Stimulated activated effector memory CD8-positive, alpha-beta T cell treated with anti-CD3 and anti-CD28 coated beads, Interleukin-12 subunit alpha, Interleukin-12 subunit beta, amount 100 ng/mL, for 72 hours (primary cell): ENCODE measurements around the gene SLC9A9.
A peak's percentile ranks its signal among the peaks of the same experiment; 100 is the strongest.

Source experiments
- ATAC-seq: fragments of 150-1000 bp; cut with Tn5 transposase; 2 replicates; pipeline ENCODE4 v1.10.0; 2021
- DNase-seq, 2 donors: peaks; one replicate each; pipeline ENCODE4 v3.0.0; 2021 to 2022; ENCODE audit warnings: low spot score in 2 of 2
- H3K27ac Mint-ChIP-seq: one replicate; pipeline ENCODE4 v1.8.0; 2022; ENCODE audit warnings: mild to moderate bottlenecking, mixed read lengths
- H3K36me3 Mint-ChIP-seq: one replicate; pipeline ENCODE4 v1.8.0; 2022; ENCODE audit warnings: mild to moderate bottlenecking, mixed read lengths
- H3K4me1 Mint-ChIP-seq: one replicate; pipeline ENCODE4 v1.8.0; 2022; ENCODE audit warnings: mixed read lengths
- H3K4me3 Mint-ChIP-seq: one replicate; pipeline ENCODE4 v1.8.0; 2022; ENCODE audit warnings: mild to moderate bottlenecking, mixed read lengths
- H3K9me3 Mint-ChIP-seq: one replicate; pipeline ENCODE4 v1.8.0; 2022; ENCODE audit warnings: mixed read lengths

Gene SLC9A9

GRCh38 chr3:143674100-143674968 lies 173.9 kb downstream of the SLC9A9 start:
- Mint-ChIP-seq H3K4me1 (peaks cover 8% of the 10 kb centered on the region), H3K4me3 (peak overlapping the region; percentile 19), H3K27ac (no peak overlapping the region), H3K9me3 (no peaks in the 10 kb centered on the region), H3K36me3 (no peaks in the 10 kb centered on the region)
- ATAC-seq (peak; percentile 88), DNase-seq (peak; percentile 76 to 88)

- ATAC-seq = no peak
- no peak for DNase-seq
- Mint-ChIP-seq H3K4me3 (no peak overlapping the region), H3K27ac (no peak overlapping the region), H3K9me3 (no peaks in the 10 kb centered on the region), H3K36me3 (no peaks in the 10 kb centered on the region), H3K4me1 (peaks cover 8% of the 10 kb centered on the region)
These were observed 175.7 kb downstream of the SLC9A9 start for GRCh38 chr3:143672396-143673165.

- Mint-ChIP-seq H3K4me1 (peaks cover 8% of the 10 kb centered on the region), H3K36me3 (no peaks in the 10 kb centered on the region), H3K9me3 (no peaks in the 10 kb centered on the region), H3K27ac (no peak overlapping the region), H3K4me3 (no peak overlapping the region)
- ATAC-seq (no peak), DNase-seq (no peak)
These were observed 176.6 kb downstream of the SLC9A9 start for GRCh38 chr3:143671626-143672025.

GRCh38 chr3:143668924-143669790 lies 179.1 kb downstream of the SLC9A9 start:
- H3K9me3 Mint-ChIP-seq = no peaks in the 10 kb centered on the region
- H3K27ac Mint-ChIP-seq = no peak overlapping the region
- no peak for DNase-seq
- H3K4me1 Mint-ChIP-seq = peaks cover 2% of the 10 kb centered on the region
- no peaks in the 10 kb centered on the region for H3K36me3 Mint-ChIP-seq
- ATAC-seq = peak; percentile 44
- H3K4me3 Mint-ChIP-seq = no peak overlapping the region

- H3K4me3 Mint-ChIP-seq = no peak overlapping the region
- H3K4me1 Mint-ChIP-seq = no peaks in the 10 kb centered on the region
- no peak overlapping the region for H3K27ac Mint-ChIP-seq
These were observed 179.9 kb downstream of the SLC9A9 start for GRCh38 chr3:143668385-143668784.

GRCh38 chr3:143661677-143662076 lies 186.6 kb downstream of the SLC9A9 start:
- DNase-seq (no peak), ATAC-seq (no peak)
- H3K9me3 Mint-ChIP-seq = no peaks in the 10 kb centered on the region
- no peaks in the 10 kb centered on the region for H3K36me3 Mint-ChIP-seq
- no peaks in the 10 kb centered on the region for H3K4me1 Mint-ChIP-seq
- H3K4me3 Mint-ChIP-seq = no peak overlapping the region
- H3K27ac Mint-ChIP-seq = no peak overlapping the region

More at GRCh38 chr3:143668385-143668784, 179.9 kb downstream of the SLC9A9 start:
- Mint-ChIP-seq H3K9me3 (no peaks in the 10 kb centered on the region), H3K36me3 (no peaks in the 10 kb centered on the region)
- DNase-seq (no peak), ATAC-seq (no peak)

- no peak overlapping the region for H3K4me3 Mint-ChIP-seq
- no peak for DNase-seq
- no peaks in the 10 kb centered on the region for H3K36me3 Mint-ChIP-seq
- no peaks in the 10 kb centered on the region for H3K9me3 Mint-ChIP-seq
- H3K27ac Mint-ChIP-seq = no peak overlapping the region
- ATAC-seq = no peak
- no peaks in the 10 kb centered on the region for H3K4me1 Mint-ChIP-seq
These were observed 189.4 kb downstream of the SLC9A9 start for GRCh38 chr3:143658861-143659260.

- ATAC-seq (no peak), DNase-seq (no peak)
- Mint-ChIP-seq H3K4me1 (no peaks in the 10 kb centered on the region), H3K9me3 (no peaks in the 10 kb centered on the region), H3K4me3 (no peak overlapping the region), H3K36me3 (no peaks in the 10 kb centered on the region), H3K27ac (no peak overlapping the region)
These were observed 190.2 kb downstream of the SLC9A9 start for GRCh38 chr3:143658116-143658515.

GRCh38 chr3:143657391-143657790 lies 190.9 kb downstream of the SLC9A9 start:
- no peaks in the 10 kb centered on the region for H3K36me3 Mint-ChIP-seq
- H3K4me1 Mint-ChIP-seq = no peaks in the 10 kb centered on the region
- no peak overlapping the region for H3K4me3 Mint-ChIP-seq
- H3K27ac Mint-ChIP-seq = no peak overlapping the region
- DNase-seq (no peak), ATAC-seq (no peak)
- no peaks in the 10 kb centered on the region for H3K9me3 Mint-ChIP-seq

- H3K9me3 Mint-ChIP-seq = no peaks in the 10 kb centered on the region
- DNase-seq = no peak
- H3K27ac Mint-ChIP-seq = no peak overlapping the region
- no peak for ATAC-seq
- H3K36me3 Mint-ChIP-seq = no peaks in the 10 kb centered on the region
- no peak overlapping the region for H3K4me3 Mint-ChIP-seq
- no peaks in the 10 kb centered on the region for H3K4me1 Mint-ChIP-seq
These were observed 193.4 kb downstream of the SLC9A9 start for GRCh38 chr3:143654906-143655305.

- DNase-seq (no peak), ATAC-seq (no peak)
- H3K9me3 Mint-ChIP-seq = no peaks in the 10 kb centered on the region
- no peaks in the 10 kb centered on the region for H3K4me1 Mint-ChIP-seq
- H3K27ac Mint-ChIP-seq = no peak overlapping the region
- no peak overlapping the region for H3K4me3 Mint-ChIP-seq
- H3K36me3 Mint-ChIP-seq = no peaks in the 10 kb centered on the region
These were observed 194.3 kb downstream of the SLC9A9 start for GRCh38 chr3:143653935-143654334.

- Mint-ChIP-seq H3K9me3 (no peaks in the 10 kb centered on the region), H3K27ac (no peak overlapping the region), H3K36me3 (no peaks in the 10 kb centered on the region), H3K4me3 (no peak overlapping the region), H3K4me1 (no peaks in the 10 kb centered on the region)
- DNase-seq = no peak
- ATAC-seq = no peak
These were observed 194.8 kb downstream of the SLC9A9 start for GRCh38 chr3:143653493-143653892.

GRCh38 chr3:143652118-143652517 lies 196.2 kb downstream of the SLC9A9 start:
- ATAC-seq = no peak
- no peaks in the 10 kb centered on the region for H3K9me3 Mint-ChIP-seq
- no peak overlapping the region for H3K4me3 Mint-ChIP-seq
- H3K27ac Mint-ChIP-seq = no peak overlapping the region
- no peak for DNase-seq
- H3K36me3 Mint-ChIP-seq = no peaks in the 10 kb centered on the region
- no peaks in the 10 kb centered on the region for H3K4me1 Mint-ChIP-seq

GRCh38 chr3:143650827-143651226 lies 197.4 kb downstream of the SLC9A9 start:
- Mint-ChIP-seq H3K27ac (no peak overlapping the region), H3K36me3 (no peaks in the 10 kb centered on the region), H3K9me3 (no peaks in the 10 kb centered on the region), H3K4me3 (no peak overlapping the region), H3K4me1 (no peaks in the 10 kb centered on the region)
- DNase-seq (no peak), ATAC-seq (no peak)

- ATAC-seq = no peak
- Mint-ChIP-seq H3K36me3 (no peaks in the 10 kb centered on the region), H3K4me3 (no peak overlapping the region), H3K9me3 (no peaks in the 10 kb centered on the region), H3K4me1 (no peaks in the 10 kb centered on the region), H3K27ac (no peak overlapping the region)
- no peak for DNase-seq
These were observed 198.1 kb downstream of the SLC9A9 start for GRCh38 chr3:143650120-143650519.
